Activated CD4-positive, alpha-beta memory T cell treated with anti-CD3 and anti-CD28 coated beads, Interleukin-2, amount 10 ng/mL, durations not matched to agents 7 days and 5 days (primary cell): ENCODE measurements around the gene SLC24A3. TPM values are rescaled to one million over a fixed set of nuclear protein-coding genes. Genes with fewer than 3 reads are reported as not detected.
A peak's percentile ranks its signal among the peaks of the same experiment; 100 is the strongest.

Experiments
- CTCF ChIA-PET: fragments of 350-600 bp; sonication (Branson Sonifier 250); formaldehyde crosslinking; loops from one replicate; lab custom pipeline; 2021; ENCODE audit warnings: antibody characterized with exemption, inconsistent platforms; lab: Charles Lee
- POLR2A ChIA-PET: fragments of 350-600 bp; sonication (Branson Sonifier 250); formaldehyde crosslinking; loops from one replicate; lab custom pipeline; 2021; ENCODE audit warnings: antibody characterized with exemption; lab: Charles Lee
- DNase-seq: peaks from one replicate; pipeline ENCODE4 v3.0.0-alpha.2; 2020
- H3K27ac Mint-ChIP-seq: one replicate; pipeline ENCODE4 v1.8.0; 2021; ENCODE audit warnings: mild to moderate bottlenecking, mixed read lengths
- H3K27me3 Mint-ChIP-seq: one replicate; pipeline ENCODE4 v1.8.0; 2021; ENCODE audit warnings: mixed read lengths
- H3K36me3 Mint-ChIP-seq: one replicate; pipeline ENCODE4 v1.8.0; 2021; ENCODE audit warnings: low read depth, mixed read lengths
- H3K4me1 Mint-ChIP-seq: one replicate; pipeline ENCODE4 v1.8.0; 2021; ENCODE audit warnings: mixed read lengths
- H3K4me3 Mint-ChIP-seq: one replicate; pipeline ENCODE4 v1.8.0; 2021; ENCODE audit warnings: mild to moderate bottlenecking, mixed read lengths
- H3K9me3 Mint-ChIP-seq: one replicate; pipeline ENCODE4 v1.8.0; 2021; ENCODE audit warnings: mixed read lengths
- total RNA-seq, 2 experiments: library from RNA; stranded (reverse); gene quantifications; one replicate each; pipeline ENCODE4 v1.2.3, GENCODE V29; 2021

Gene SLC24A3
- total RNA-seq, 2 experiments from 2014 or later: not detected

DNA sequence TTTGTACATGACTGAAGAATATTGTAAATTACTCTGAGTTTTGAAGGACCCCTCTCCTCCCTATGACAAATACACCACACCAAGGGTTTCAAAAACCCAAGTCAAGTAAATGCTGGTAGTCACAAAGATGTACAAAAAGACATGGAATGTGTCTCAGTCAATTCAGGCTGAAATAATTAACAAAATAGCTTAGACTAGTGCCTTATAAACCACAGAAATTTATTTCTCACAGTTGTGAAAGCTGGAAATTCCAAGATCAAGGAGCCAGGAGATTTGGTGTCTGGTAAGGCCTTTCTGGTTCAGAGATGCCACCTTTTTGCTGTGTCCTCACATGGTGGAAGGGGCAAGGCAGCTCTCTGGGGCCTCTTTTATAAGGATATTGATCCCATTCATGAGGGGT is 343.3 kb downstream of the SLC24A3 start:
- no peaks in the 10 kb centered on the region for H3K36me3 Mint-ChIP-seq
- ChIA-PET CTCF (no interaction called here), POLR2A (no interaction called here)
- no peak overlapping the region for H3K27ac Mint-ChIP-seq
- no peak for DNase-seq
- H3K4me3 Mint-ChIP-seq: no peak overlapping the region
- H3K9me3 Mint-ChIP-seq: no peaks in the 10 kb centered on the region
- no peaks in the 10 kb centered on the region for H3K27me3 Mint-ChIP-seq
- H3K4me1 Mint-ChIP-seq: no peaks in the 10 kb centered on the region

DNA sequence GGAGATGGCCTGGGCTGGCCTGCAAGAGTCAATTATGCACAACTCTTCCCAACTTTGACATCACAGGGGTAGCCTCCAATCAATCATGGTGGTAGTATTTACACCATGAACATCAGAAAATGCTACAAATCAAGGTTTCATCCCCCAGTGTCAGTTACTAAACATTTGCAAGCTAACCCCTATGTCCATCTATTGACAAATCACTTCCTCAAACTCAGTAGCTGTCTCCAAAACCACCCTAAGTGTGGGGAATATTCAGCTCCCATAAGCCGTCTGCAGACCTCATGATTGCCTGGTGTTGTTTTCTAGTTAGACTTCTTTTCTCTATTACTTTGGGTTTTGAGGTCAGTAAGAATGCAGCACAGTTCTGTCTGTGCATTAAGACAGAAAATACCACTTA is 344.8 kb downstream of the SLC24A3 start:
- Mint-ChIP-seq H3K27ac (no peak overlapping the region), H3K9me3 (no peaks in the 10 kb centered on the region), H3K4me3 (no peak overlapping the region), H3K4me1 (no peaks in the 10 kb centered on the region), H3K36me3 (no peaks in the 10 kb centered on the region), H3K27me3 (no peaks in the 10 kb centered on the region)
- CTCF ChIA-PET: no interaction called here
- no peak for DNase-seq
- POLR2A ChIA-PET: no interaction called here

DNA sequence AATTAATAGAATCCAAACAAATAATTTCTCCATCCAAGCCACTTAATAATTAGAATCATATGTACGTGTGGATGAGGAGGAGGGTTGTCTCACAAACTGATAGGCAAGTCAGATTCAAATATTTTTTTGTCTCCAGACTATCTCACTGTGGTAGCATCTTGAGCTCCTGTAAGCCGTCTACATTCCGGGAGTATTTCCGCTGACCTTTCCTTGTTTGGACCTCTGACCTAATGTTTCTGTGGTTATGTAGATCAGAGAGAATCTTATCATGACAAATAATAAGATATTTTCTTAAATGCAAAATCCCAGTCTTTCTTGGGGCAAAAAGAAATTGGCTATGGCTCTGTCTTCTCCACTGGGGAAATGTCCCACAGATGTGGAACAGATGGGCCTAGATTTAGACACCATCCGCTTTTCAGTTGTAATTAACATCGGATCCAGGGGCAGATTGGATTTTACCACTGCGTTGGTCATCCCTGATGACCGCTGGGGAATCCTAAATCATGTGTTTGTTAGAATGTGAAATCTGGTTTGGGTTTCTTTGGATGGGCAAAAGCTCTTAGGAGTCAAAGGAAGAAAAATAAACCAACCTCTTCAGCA is 348.5 kb downstream of the SLC24A3 start:
- CTCF ChIA-PET: no interaction called here
- Mint-ChIP-seq H3K36me3 (no peaks in the 10 kb centered on the region), H3K4me3 (no peak overlapping the region), H3K9me3 (no peaks in the 10 kb centered on the region), H3K4me1 (no peaks in the 10 kb centered on the region), H3K27ac (no peak overlapping the region), H3K27me3 (no peaks in the 10 kb centered on the region)
- POLR2A ChIA-PET: no interaction called here
- no peak for DNase-seq

- no peak overlapping the region for H3K4me3 Mint-ChIP-seq
- H3K36me3 Mint-ChIP-seq: no peaks in the 10 kb centered on the region
- ChIA-PET CTCF (no interaction called here), POLR2A (no interaction called here)
- H3K4me1 Mint-ChIP-seq: no peaks in the 10 kb centered on the region
- no peaks in the 10 kb centered on the region for H3K27me3 Mint-ChIP-seq
- H3K27ac Mint-ChIP-seq: no peak overlapping the region
- no peak for DNase-seq
- no peaks in the 10 kb centered on the region for H3K9me3 Mint-ChIP-seq
These were observed 350.0 kb downstream of the SLC24A3 start for GRCh38 chr20:19562426-19562825.

- Mint-ChIP-seq H3K4me3 (no peak overlapping the region), H3K27me3 (no peaks in the 10 kb centered on the region), H3K36me3 (no peaks in the 10 kb centered on the region), H3K27ac (no peak overlapping the region), H3K9me3 (no peaks in the 10 kb centered on the region), H3K4me1 (no peaks in the 10 kb centered on the region)
- ChIA-PET CTCF (no interaction called here), POLR2A (no interaction called here)
- no peak for DNase-seq
These were observed 351.8 kb downstream of the SLC24A3 start for GRCh38 chr20:19564261-19564660.

GRCh38 chr20:19565736-19566135 is 353.3 kb downstream of the SLC24A3 start:
- DNase-seq: no peak
- Mint-ChIP-seq H3K4me3 (no peak overlapping the region), H3K9me3 (peaks cover 11% of the 10 kb centered on the region), H3K27me3 (no peaks in the 10 kb centered on the region), H3K27ac (no peak overlapping the region), H3K36me3 (no peaks in the 10 kb centered on the region), H3K4me1 (no peaks in the 10 kb centered on the region)
- CTCF ChIA-PET: no interaction called here
- POLR2A ChIA-PET: no interaction called here

DNA sequence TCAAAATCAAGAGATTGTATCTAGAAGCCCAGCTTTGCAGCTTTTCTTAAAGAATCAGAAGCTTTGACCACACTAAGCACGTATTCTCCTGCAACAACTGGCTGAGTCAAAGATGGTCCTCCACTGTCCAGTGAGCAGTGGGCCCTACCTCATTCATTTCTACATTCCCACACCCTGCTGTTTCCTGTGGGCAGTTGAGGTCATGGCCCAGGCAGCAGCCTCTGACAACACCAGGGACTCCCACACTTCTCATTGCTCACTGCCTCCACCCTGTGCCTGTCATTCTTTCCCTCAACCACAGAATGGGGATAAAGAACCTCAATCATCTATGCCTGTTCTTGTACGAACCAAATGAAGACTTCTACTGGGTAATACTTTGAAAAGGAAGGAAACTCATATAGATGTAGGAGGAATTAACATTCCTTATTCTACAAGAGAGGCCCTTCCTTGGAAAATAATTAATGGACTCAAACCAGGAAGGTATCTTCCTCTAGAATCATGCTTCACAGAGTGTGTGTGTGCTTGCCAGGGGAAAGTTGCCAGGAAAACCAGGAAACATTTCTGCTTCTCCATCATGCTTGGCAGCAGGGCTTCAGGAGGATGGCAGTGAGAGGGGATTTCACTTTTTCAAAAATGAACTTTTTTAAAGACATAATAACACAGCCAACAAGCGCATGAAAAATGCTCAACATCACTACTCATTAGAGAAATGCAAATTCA is 353.9 kb downstream of the SLC24A3 start:
- peaks cover 11% of the 10 kb centered on the region for H3K9me3 Mint-ChIP-seq
- no peaks in the 10 kb centered on the region for H3K27me3 Mint-ChIP-seq
- POLR2A ChIA-PET: no interaction called here
- H3K36me3 Mint-ChIP-seq: no peaks in the 10 kb centered on the region
- DNase-seq: no peak
- no peaks in the 10 kb centered on the region for H3K4me1 Mint-ChIP-seq
- CTCF ChIA-PET: no interaction called here
- H3K4me3 Mint-ChIP-seq: no peak overlapping the region
- H3K27ac Mint-ChIP-seq: no peak overlapping the region

GRCh38 chr20:19568128-19568527 is 355.7 kb downstream of the SLC24A3 start:
- Mint-ChIP-seq H3K9me3 (peaks cover 11% of the 10 kb centered on the region), H3K27ac (no peak overlapping the region), H3K4me3 (no peak overlapping the region), H3K27me3 (no peaks in the 10 kb centered on the region), H3K36me3 (no peaks in the 10 kb centered on the region), H3K4me1 (no peaks in the 10 kb centered on the region)
- no peak for DNase-seq
- ChIA-PET CTCF (no interaction called here), POLR2A (no interaction called here)

DNA sequence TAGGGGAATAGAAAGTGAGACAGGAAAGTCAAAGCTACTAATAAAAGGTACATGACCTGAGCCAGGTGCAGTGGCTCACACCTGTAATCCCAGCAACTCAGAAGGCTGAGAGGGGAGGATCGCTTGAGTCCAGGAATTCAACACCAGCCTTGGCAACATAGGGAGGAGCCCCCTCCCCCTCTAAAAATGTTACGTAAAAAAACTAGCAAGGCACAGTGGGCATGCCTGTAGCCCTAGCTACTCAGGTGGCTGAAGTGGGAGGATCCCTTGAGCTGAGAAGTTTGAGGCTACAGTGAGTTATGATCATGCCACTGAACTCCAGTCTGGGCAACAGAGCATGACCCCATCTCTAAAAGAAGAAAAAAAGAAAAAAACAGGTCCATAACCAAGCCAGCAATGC is 359.6 kb downstream of the SLC24A3 start:
- Mint-ChIP-seq H3K9me3 (peaks cover 11% of the 10 kb centered on the region), H3K4me3 (no peak overlapping the region), H3K27ac (no peak overlapping the region), H3K27me3 (no peaks in the 10 kb centered on the region), H3K4me1 (no peaks in the 10 kb centered on the region), H3K36me3 (no peaks in the 10 kb centered on the region)
- ChIA-PET POLR2A (no interaction called here), CTCF (no interaction called here)
- no peak for DNase-seq

- no peaks in the 10 kb centered on the region for H3K27me3 Mint-ChIP-seq
These were observed 365.2 kb downstream of the SLC24A3 start for GRCh38 chr20:19577692-19578091.

GRCh38 chr20:19582782-19583181 is 370.3 kb downstream of the SLC24A3 start:
- no peaks in the 10 kb centered on the region for H3K9me3 Mint-ChIP-seq
- H3K4me3 Mint-ChIP-seq: no peak overlapping the region
- CTCF ChIA-PET: no interaction called here
- POLR2A ChIA-PET: no interaction called here
- no peaks in the 10 kb centered on the region for H3K27me3 Mint-ChIP-seq
- H3K27ac Mint-ChIP-seq: no peak overlapping the region
- no peaks in the 10 kb centered on the region for H3K4me1 Mint-ChIP-seq
- no peaks in the 10 kb centered on the region for H3K36me3 Mint-ChIP-seq
- no peak for DNase-seq

More at GRCh38 chr20:19577692-19578091, 365.2 kb downstream of the SLC24A3 start:
- H3K4me3 Mint-ChIP-seq: no peak overlapping the region
- ChIA-PET POLR2A (no interaction called here), CTCF (no interaction called here)
- no peaks in the 10 kb centered on the region for H3K4me1 Mint-ChIP-seq
- H3K36me3 Mint-ChIP-seq: no peaks in the 10 kb centered on the region
- DNase-seq: no peak
- no peak overlapping the region for H3K27ac Mint-ChIP-seq
- no peaks in the 10 kb centered on the region for H3K9me3 Mint-ChIP-seq

DNA sequence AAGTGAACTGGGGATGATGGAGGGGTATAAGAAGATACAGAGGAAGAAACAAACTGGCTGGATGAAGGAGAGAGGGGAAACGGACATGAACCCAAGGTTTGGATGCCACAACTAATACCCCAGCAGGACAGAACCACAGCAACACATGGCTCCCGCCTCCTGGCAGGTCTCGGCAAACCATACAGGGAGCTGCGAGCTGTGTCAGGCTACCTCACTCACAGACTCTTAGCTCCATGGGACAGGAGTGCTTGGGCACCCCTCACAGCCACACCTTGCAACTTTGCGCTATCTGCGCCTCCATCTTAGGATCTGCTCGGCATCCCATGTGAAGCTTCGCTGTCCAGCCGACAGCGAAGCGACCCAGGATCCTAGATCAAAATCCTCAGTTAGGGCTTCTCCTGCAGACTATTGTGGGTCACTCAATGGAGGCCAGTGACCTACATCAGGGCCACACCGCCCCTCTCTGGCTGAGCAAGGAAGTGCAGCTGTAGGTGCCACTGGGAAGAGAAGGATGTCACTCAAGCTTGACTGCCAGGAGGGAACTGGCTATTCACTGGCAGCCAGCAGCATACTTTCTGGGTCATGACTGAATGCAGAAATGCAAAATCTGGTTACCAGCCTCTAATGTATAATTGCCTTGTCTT is 371.2 kb downstream of the SLC24A3 start:
- H3K27me3 Mint-ChIP-seq: no peaks in the 10 kb centered on the region
- H3K4me1 Mint-ChIP-seq: no peaks in the 10 kb centered on the region
- H3K9me3 Mint-ChIP-seq: no peaks in the 10 kb centered on the region
- H3K4me3 Mint-ChIP-seq: no peak overlapping the region
- ChIA-PET CTCF (interaction anchor here (1.0 to 1.5 kb wide), 3 partner anchors 9 to 378 kb away, joined by 3 to 13 read pairs (median 4); no protein-coding TSS in a partner anchor), POLR2A (no interaction called here)
- H3K36me3 Mint-ChIP-seq: no peaks in the 10 kb centered on the region
- DNase-seq: peak; percentile 31
- no peak overlapping the region for H3K27ac Mint-ChIP-seq

DNA sequence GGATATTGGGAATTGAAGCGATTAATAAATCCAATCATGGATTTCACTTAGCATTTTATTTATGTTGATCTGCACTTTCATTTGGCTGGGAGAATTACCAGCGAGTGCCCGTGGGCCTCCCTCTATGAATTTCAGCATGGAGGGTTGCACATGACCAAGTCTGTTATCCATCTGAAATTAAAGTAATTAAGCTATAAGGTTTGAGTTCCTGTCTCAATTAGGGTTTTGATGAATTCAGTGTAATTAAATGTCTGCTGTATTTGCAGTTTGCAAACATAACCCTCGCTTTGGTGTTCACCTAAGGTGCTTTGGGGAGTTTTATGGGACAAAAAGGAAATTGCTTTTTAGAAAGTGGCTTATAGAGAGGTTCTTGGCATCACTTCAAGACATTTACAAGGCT is 375.8 kb downstream of the SLC24A3 start:
- H3K27ac Mint-ChIP-seq: no peak overlapping the region
- ChIA-PET POLR2A (no interaction called here), CTCF (no interaction called here)
- no peaks in the 10 kb centered on the region for H3K36me3 Mint-ChIP-seq
- no peaks in the 10 kb centered on the region for H3K4me1 Mint-ChIP-seq
- no peak overlapping the region for H3K4me3 Mint-ChIP-seq
- no peak for DNase-seq
- no peaks in the 10 kb centered on the region for H3K9me3 Mint-ChIP-seq
- H3K27me3 Mint-ChIP-seq: no peaks in the 10 kb centered on the region
